Endothelial cell of umbilical vein (primary cell): ENCODE measurements around the gene IFI27L2.

ENCODE experiments used
- CTCF ChIP-seq, 2 donors: IDR thresholded peaks; 1 replicate in 1 of 2; 2 replicates in 1 of 2; pipeline ENCODE4 v1.5.1; 2011; ENCODE audit warnings: low read length in 2 of 2, mild to moderate bottlenecking in 2 of 2, moderate library complexity in 2 of 2, control low read depth in 1 of 2, inconsistent platforms in 1 of 2, low read depth in 1 of 2; ENCODE audit not compliant: insufficient read depth in 1 of 2; ENCODE audit errors: extremely low read depth in 1 of 2
- EZH2 ChIP-seq: IDR thresholded peaks from 2 replicates; pipeline ENCODE4 v1.6.1; 2012; ENCODE audit warnings: borderline replicate concordance, low read depth, mild to moderate bottlenecking, moderate library complexity, low read length, inconsistent platforms; ENCODE audit not compliant: severe bottlenecking
- MYC ChIP-seq: IDR thresholded peaks from one replicate; pipeline ENCODE4 v1.6.1; 2011; ENCODE audit warnings: mild to moderate bottlenecking, low read depth, low read length
- POLR2A ChIP-seq: IDR thresholded peaks from 2 replicates; pipeline ENCODE4 v1.6.1; 2012; ENCODE audit warnings: low read depth, mild to moderate bottlenecking, control low read depth, low read length
- POLR2AphosphoS5 ChIP-seq: IDR thresholded peaks from 2 replicates; pipeline ENCODE4 v1.6.1; 2012; ENCODE audit warnings: low read depth, mild to moderate bottlenecking, control low read depth, low read length, moderate library complexity; ENCODE audit not compliant: insufficient read depth
- TF ChIP-seq, protein P1 (sequence below): IDR thresholded peaks from 2 replicates; pipeline ENCODE4 v1.6.1; 2011; ENCODE audit not compliant: insufficient read depth, insufficient read length

GRCh38 chr14:94100847-94101246 is 28.6 kb downstream of the IFI27L2 start:
- TF ChIP-seq POLR2AphosphoS5 (no peak), MYC (no peak), POLR2A (no peak), EZH2 (no peak), CTCF (IDR thresholded peaks at IDR 0.05; ENCODE audit: extremely low read depth in 1 of 2, insufficient read depth in 1 of 2, low read depth in 1 of 2, low read length in 2 of 2) (no peak)
- TF ChIP-seq, protein P1, sequence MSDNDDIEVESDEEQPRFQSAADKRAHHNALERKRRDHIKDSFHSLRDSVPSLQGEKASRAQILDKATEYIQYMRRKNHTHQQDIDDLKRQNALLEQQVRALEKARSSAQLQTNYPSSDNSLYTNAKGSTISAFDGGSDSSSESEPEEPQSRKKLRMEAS = no peak
